Mucosa of descending colon (tissue), 3 donors: ENCODE results near the gene PRR5L. TPM values are rescaled to one million over a fixed set of nuclear protein-coding genes. Genes with fewer than 3 reads are reported as not detected.

Experiments
- ATAC-seq: fragments of 200-7000 bp; cut with Tn5 transposase; one replicate; pipeline ENCODE4 v1.9.1; 2020; ENCODE audit warnings: mild to moderate bottlenecking, moderate library complexity
- DNase-seq, 3 donors: peaks; one replicate each; pipeline ENCODE4 v3.0.0-alpha.2; 2020
- H3K36me3 ChIP-seq: fragments of 200-600 bp; one replicate; pipeline ENCODE4 v1.8.0; 2021; ENCODE audit warnings: low read depth, mild to moderate bottlenecking
- H3K4me1 ChIP-seq: fragments of 200-600 bp; one replicate; pipeline ENCODE4 v1.8.0; 2021; ENCODE audit warnings: low read depth, mild to moderate bottlenecking
- H3K4me3 ChIP-seq: fragments of 200-600 bp; one replicate; pipeline ENCODE4 v1.8.0; 2021; ENCODE audit warnings: mild to moderate bottlenecking
- H3K9me3 ChIP-seq: fragments of 200-600 bp; one replicate; pipeline ENCODE4 v1.8.0; 2021; ENCODE audit warnings: mild to moderate bottlenecking
- intact Hi-C, 2 donors: fragments of 100-400 bp; cut with DNase I in 1 of 2; cut with micrococcal nuclease in 1 of 2; formaldehyde crosslinking; loops; one replicate each; pipeline versions ENCODE4 v1.11.0 to v1.11.1; 2022; cut with DNase I, micrococcal nuclease
- total RNA-seq, 3 donors: library from RNA; stranded (reverse); fragmentation: NEBNext Ultra II Directional in 2 of 3; extraction: Animal tissue kit (Norgen Biotek cat#: 25700) in 2 of 3; gene quantifications; one replicate each; pipeline versions ENCODE4 v1.2.1 to v1.2.4, GENCODE V29; 2021 to 2023
- TF ChIP-seq, protein P1 (sequence below): fragments of 200-600 bp; IDR thresholded peaks from one replicate; pipeline ENCODE4 v1.8.0; 2022; ENCODE audit warnings: antibody characterized with exemption, mild to moderate bottlenecking
- donor health status: DM: no; HTN: no; CAD: no; lungs with moderate emphysema.
- donor health status: DM: no; HTN: no; CAD: no.
- donor health status: DM: no; HTN: yes; CAD: no.

PRR5L gene
- total RNA-seq, 3 donors from 2014 or later, result 138 to 250 (median 203) TPM

DNA sequence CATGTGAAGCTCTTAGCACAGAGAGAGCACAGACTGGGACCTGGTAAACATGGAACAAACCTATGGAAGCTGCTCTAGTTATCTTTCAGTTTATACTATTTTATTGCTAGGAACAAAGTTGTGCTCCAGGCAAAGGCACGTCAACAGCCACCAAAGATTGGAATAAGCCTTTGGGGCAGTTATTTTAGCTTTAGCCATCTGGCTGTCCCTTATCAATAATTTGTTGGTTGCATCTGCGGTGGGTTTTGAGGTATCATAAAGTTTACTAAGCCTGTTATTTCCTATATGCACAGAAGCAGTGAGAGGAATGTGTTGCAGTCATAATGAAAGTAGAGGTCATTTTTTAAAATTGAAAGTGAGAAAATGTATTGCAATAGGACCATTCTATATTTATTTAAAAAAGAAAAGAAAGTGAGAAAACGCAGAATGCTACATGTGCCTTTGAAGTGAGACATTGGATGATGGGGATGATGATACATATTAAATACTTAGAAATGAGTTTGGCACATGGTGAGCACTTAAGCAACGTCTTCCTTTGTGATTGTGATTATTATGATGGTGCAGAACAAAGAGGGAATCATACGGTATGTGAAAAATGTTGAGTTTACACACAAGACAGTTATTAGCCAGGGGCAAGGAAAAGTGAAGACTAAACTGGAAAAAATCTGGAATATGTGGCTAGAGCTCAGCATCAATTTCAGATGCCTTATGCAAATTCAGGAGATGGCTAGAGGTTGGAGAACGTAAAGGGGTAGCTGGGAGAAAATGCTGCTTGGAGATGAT is 58.3 kb downstream of the PRR5L start:
- Histone ChIP-seq H3K4me3 (no peak overlapping the region), H3K9me3 (no peaks in the 10 kb centered on the region), H3K36me3 (no peaks in the 10 kb centered on the region), H3K4me1 (peaks cover 33% of the 10 kb centered on the region)
- TF ChIP-seq, protein P1, sequence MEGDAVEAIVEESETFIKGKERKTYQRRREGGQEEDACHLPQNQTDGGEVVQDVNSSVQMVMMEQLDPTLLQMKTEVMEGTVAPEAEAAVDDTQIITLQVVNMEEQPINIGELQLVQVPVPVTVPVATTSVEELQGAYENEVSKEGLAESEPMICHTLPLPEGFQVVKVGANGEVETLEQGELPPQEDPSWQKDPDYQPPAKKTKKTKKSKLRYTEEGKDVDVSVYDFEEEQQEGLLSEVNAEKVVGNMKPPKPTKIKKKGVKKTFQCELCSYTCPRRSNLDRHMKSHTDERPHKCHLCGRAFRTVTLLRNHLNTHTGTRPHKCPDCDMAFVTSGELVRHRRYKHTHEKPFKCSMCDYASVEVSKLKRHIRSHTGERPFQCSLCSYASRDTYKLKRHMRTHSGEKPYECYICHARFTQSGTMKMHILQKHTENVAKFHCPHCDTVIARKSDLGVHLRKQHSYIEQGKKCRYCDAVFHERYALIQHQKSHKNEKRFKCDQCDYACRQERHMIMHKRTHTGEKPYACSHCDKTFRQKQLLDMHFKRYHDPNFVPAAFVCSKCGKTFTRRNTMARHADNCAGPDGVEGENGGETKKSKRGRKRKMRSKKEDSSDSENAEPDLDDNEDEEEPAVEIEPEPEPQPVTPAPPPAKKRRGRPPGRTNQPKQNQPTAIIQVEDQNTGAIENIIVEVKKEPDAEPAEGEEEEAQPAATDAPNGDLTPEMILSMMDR, result no peak
- DNase-seq, result no peak
- intact Hi-C loops, result no loop called here
- ATAC-seq, result peak; percentile 18

DNA sequence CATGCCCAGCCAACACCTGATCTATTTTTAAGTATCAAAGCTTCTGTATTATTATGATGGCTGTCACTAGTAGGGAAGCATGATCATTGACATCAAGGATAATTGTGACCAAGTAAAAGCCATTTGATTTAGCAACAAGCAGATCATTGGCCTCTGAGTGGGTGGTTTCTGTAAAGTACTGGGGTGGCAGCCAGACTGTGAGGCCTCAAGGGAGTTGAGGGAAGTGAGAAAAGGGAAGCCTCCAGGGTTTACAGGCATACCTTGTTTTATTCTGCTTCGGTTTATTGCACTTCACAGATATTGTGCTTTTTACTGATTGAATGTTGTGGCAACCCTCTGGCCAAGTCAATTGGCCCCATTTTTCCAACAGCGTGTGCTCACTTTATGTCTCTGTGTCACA is 60.1 kb downstream of the PRR5L start:
- DNase-seq, result peak in 1 of 3 donors; percentile 67
- intact Hi-C loops, result no loop called here
- no peaks in the 10 kb centered on the region for H3K9me3 ChIP-seq
- no peaks in the 10 kb centered on the region for H3K36me3 ChIP-seq
- TF ChIP-seq, protein P1, result no peak
- ATAC-seq, result peak; percentile 83
- H3K4me3 ChIP-seq, result no peak overlapping the region
- H3K4me1 ChIP-seq, result peaks cover 33% of the 10 kb centered on the region

DNA sequence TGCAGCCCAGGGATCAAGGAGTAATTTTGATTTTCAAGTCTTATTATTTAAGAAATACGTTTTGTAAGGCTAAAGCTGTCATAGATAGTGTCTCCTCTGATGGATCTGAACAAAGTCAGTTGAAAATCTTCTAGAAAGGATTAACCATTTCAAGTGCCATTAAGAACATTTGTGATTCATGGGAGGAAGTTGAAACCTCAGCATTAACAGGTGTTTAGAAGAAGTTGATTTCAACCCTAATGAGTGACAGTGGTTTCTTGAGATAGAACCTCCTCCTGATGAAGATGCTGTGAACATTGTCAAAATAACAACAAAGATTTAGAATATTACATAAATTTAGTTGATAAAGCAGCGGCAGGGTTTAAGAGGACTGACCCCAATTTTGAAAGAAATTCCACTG is 61.7 kb downstream of the PRR5L start:
- no peak for DNase-seq
- Histone ChIP-seq H3K36me3 (no peaks in the 10 kb centered on the region), H3K4me3 (no peak overlapping the region), H3K9me3 (no peaks in the 10 kb centered on the region), H3K4me1 (peaks cover 33% of the 10 kb centered on the region)
- intact Hi-C loops, result no loop called here
- TF ChIP-seq, protein P1, result no peak
- no peak for ATAC-seq

DNA sequence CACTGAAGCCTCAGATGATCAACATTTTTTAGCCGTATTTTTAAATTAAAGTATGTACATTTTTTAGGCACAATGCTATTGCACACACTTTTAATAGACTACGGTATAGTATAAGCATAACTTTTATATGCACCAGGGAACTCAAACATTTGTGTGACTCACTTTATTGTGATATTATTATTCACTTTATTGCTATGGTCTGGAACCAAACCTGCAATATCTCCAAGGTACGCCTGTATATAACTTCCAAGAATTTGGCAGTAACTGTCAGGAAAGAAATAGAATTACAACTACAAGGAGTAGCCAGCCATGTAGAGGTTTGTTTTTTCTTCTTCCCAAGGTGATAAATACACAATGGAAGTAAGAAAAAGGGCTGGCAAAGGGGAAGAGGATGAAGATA is 62.3 kb downstream of the PRR5L start:
- intact Hi-C loops, result no loop called here
- H3K4me3 ChIP-seq, result no peak overlapping the region
- ATAC-seq (peak; percentile 74), DNase-seq (no peak)
- H3K36me3 ChIP-seq, result no peaks in the 10 kb centered on the region
- H3K9me3 ChIP-seq, result no peaks in the 10 kb centered on the region
- peaks cover 39% of the 10 kb centered on the region for H3K4me1 ChIP-seq
- TF ChIP-seq, protein P1, result no peak

DNA sequence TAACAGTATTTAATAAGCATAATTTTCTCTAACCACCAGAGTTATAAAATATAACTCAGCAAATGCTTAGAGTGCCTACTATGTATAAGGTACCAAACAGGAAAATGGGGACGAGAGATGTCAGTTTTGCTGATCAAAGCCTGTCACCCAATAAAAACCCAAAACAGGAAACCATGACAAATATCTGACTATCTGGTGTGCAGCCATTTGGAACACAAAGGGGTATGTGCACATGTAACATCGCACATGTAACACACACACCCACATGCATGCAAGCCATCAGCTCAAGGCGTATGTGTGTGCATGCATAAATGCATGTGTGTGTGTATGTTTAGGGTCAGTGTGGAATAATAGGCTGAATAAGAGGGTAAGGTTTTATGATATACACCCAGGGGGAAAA is 64.2 kb downstream of the PRR5L start:
- peaks cover 47% of the 10 kb centered on the region for H3K4me1 ChIP-seq
- DNase-seq (no peak), ATAC-seq (no peak)
- H3K9me3 ChIP-seq, result no peaks in the 10 kb centered on the region
- intact Hi-C loops, result no loop called here
- no peak overlapping the region for H3K4me3 ChIP-seq
- no peaks in the 10 kb centered on the region for H3K36me3 ChIP-seq
- TF ChIP-seq, protein P1, result no peak
